AG09309 (cell line): Measurements from ENCODE around the gene NAA60.
"Not testable (repeated sequence)": the region's sequence is repeated elsewhere in the genome, so short reads cannot be mapped to it uniquely, and the experiment has no call there.

Experiments used
- DNase-seq: peaks from one replicate; pipeline ENCODE4 v3.0.0-alpha.2; 2010; ENCODE audit warnings: low read depth
- H3K4me3 ChIP-seq: 2 replicates; pipeline ENCODE4 v1.5.1; 2011; ENCODE audit warnings: mild to moderate bottlenecking, low read depth, low read length, moderate library complexity; ENCODE audit not compliant: control insufficient read depth
- TF ChIP-seq, protein P1 (sequence below): IDR thresholded peaks from 2 replicates; pipeline ENCODE4 v1.5.1; 2011; ENCODE audit warnings: mild to moderate bottlenecking, low read depth, low read length, inconsistent platforms; ENCODE audit not compliant: insufficient read depth, control insufficient read depth; ENCODE audit errors: missing control alignments

NAA60 gene

DNA sequence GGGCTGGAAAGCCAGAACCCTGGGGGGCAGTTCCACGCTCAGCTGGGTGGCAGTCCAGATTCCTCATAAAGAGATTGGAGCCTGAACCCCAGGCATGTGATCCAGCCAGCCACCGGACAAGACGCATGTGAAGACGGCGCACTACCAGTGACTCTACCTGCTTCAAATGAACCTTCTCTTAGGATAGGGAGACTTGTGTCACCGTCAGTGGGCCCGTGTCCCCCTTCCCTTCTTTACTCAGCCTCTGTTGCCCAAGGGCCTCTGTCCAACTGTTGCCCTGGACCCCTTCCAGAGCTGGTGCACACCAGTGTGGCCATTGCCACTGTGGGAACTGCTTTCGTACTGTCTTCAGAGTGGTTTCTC, 75.5 kb downstream of the NAA60 start:
- no peak overlapping the region for H3K4me3 ChIP-seq
- DNase-seq: no peak
- TF ChIP-seq, protein P1, sequence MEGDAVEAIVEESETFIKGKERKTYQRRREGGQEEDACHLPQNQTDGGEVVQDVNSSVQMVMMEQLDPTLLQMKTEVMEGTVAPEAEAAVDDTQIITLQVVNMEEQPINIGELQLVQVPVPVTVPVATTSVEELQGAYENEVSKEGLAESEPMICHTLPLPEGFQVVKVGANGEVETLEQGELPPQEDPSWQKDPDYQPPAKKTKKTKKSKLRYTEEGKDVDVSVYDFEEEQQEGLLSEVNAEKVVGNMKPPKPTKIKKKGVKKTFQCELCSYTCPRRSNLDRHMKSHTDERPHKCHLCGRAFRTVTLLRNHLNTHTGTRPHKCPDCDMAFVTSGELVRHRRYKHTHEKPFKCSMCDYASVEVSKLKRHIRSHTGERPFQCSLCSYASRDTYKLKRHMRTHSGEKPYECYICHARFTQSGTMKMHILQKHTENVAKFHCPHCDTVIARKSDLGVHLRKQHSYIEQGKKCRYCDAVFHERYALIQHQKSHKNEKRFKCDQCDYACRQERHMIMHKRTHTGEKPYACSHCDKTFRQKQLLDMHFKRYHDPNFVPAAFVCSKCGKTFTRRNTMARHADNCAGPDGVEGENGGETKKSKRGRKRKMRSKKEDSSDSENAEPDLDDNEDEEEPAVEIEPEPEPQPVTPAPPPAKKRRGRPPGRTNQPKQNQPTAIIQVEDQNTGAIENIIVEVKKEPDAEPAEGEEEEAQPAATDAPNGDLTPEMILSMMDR: no peak

DNA sequence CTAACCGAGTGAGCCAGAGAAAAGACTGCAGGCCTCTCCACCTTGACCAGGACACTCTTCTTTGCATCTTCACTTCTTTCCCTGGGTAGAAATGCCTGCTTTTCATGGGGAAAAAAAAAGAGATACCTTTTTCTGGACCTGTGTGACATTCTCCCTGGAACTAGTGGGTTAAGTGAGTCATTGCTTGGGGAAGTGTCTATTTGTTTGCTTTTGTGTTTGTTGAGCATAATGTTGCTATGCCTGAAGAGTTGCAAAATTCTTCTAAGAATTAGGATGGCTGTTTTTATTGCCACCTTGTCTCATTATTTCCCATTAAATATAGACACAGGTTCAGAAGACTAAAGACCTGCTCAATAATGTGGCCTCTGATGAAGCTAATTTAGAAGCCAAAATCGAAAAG, 76.1 kb downstream of the NAA60 start:
- TF ChIP-seq, protein P1: no peak
- H3K4me3 ChIP-seq: no peak overlapping the region
- no peak for DNase-seq

DNA sequence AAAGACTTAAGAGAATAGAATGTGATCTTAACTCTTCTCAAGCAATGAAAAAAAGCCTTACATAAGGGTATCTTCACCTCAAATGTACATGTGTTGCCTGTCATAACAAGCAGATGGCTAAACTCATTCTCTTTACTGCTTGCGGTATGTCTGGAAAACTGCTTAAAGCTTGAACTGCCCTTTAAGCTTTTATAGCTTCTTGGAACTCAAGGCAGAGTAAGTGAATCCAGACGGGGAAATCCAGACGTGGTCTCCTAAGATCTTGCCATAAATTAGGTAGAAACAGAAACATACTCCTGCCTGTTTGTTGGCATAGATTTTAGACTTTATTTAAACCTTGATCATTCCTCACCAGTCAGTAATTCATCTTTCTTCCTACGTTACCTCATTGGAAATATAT, 76.9 kb downstream of the NAA60 start:
- H3K4me3 ChIP-seq: no peak overlapping the region
- DNase-seq: peak; percentile 86
- TF ChIP-seq, protein P1: no peak

DNA sequence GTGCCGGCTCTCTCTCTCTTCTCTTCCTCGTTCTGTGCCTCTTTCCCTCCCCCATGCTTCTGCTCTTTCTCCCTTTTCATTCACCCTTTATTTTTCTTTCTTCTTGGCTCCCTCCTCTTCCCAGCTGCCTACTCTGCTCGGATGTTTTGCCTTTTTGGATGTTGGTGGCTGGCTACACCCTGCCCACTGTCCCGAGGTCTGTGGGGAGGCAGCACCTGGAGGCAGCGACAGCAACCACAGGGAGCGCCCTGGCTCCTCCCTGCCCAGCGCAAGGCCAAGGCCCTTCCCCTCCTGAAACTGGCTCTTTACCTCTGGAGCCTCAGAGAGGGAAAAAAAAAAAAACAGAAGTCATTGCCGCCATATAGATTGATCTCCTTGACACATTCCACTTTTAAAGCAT, 77.4 kb downstream of the NAA60 start:
- H3K4me3 ChIP-seq: no peak overlapping the region
- TF ChIP-seq, protein P1: no peak
- DNase-seq: no peak

DNA sequence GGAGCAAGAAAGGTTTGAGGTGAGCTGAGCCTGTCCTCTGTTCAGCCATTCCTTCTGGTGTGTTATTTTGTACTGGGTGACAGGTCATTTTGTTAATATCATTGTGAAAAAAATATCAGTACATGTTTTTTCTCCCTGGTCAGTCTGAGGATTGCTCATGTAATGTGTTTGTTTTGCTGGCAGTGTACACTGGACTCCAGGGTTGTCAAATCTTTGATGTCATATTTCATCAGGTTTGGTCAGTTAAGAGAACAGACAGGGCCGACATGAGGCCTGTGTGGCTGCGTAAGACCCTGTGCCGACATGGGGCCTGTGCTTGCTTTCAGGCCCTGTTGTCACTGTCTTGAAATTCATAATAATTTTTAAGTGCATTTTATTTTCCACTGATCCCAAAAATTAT, 79.8 kb downstream of the NAA60 start:
- H3K4me3 ChIP-seq: no peak overlapping the region
- TF ChIP-seq, protein P1: no peak
- no peak for DNase-seq

DNA sequence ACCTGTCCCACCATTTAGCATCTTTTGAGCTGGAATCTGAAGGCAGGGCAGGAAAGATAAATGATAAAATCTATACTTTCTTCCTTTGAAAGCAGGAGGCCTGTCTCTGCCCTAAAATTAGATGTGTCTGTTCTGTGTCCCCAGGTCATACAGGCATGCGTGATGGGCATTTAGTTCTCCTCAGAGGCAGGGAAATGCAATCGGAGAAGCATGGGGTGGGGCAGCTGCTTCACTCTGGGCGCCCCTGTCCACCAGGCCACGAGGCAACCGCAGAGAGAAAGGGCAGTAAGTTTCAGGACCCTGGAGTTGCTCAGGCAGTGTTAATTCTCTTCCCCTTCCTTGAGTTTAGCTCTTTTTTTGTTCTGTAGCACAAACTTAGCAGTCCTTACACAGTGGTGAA, 82.5 kb downstream of the NAA60 start:
- no peak overlapping the region for H3K4me3 ChIP-seq
- TF ChIP-seq, protein P1: no peak
- DNase-seq: no peak

DNA sequence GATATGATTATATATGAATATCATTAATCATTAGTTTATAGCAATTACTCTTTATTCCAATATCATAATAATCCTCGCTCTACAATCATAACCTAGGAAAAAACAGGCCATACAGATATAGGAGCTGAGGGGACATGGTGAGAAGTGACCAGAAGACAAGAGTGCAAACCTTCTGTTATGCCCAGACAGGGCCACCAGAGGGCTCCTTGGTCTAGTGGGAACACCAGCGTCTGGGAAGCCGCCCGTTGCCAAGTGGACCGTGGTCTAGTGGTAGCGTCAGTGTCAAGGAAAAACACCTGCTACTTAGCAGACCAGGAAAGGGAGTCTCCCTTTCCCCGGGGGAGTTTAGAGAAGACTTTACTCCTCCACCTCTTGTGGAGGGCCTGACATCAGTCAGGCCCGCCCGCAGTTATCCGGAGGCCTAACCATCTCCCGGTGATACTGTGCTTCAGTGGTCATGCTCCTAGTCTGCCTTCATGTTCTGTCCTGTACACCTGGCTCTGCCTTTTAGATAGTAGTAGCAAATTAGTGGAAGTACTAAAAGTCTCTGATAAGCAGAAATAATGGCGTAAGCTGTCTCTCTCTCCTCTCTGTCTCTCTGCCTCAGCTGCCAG, 83.8 kb downstream of the NAA60 start:
- not testable (repeated sequence) for H3K4me3 ChIP-seq
- DNase-seq: peak; percentile 24
- TF ChIP-seq, protein P1: peak; percentile 68
